OCI-LY7 (cell line): Measurements from ENCODE around the gene IMPA2. TPM values are rescaled to one million over a fixed set of nuclear protein-coding genes. Genes with fewer than 3 reads are reported as not detected.

Experiments used
- BruUV-seq: library from RNA; stranded (reverse); fragments of 400-500 nt; replicated peaks from 2 replicates; lab custom pipeline; 2021; lab: Mats Ljungman, UMichigan
- CTCF ChIA-PET: fragments of 300-600 bp; sonication (Branson Sonifier 250); formaldehyde crosslinking; loops from one replicate; lab custom pipeline; 2022; ENCODE audit warnings: antibody characterized with exemption; ENCODE audit not compliant: unreplicated experiment; lab: Charles Lee
- POLR2A ChIA-PET: fragments of 300-600 bp; sonication (Branson Sonifier 250); formaldehyde crosslinking; loops from one replicate; lab custom pipeline; 2022; ENCODE audit warnings: antibody characterized with exemption; lab: Charles Lee
- DNase-seq: peaks from one replicate; pipeline ENCODE4 v3.0.0-alpha.2; 2015; ENCODE audit warnings: low spot score
- H2AFZ ChIP-seq: fragments of 200-600 bp; sonication (generic), shearing (Covaris generic); 2 replicates; pipeline ENCODE4 v1.6.1; 2014; ENCODE audit warnings: mild to moderate bottlenecking, antibody characterized with exemption, low read length, moderate library complexity
- H3K27ac ChIP-seq: fragments of 200-600 bp; sonication (generic); 2 replicates; pipeline ENCODE4 v1.5.1; 2014; ENCODE audit warnings: mixed run types, low read depth, mild to moderate bottlenecking, moderate library complexity, low read length, inconsistent platforms; ENCODE audit not compliant: poor library complexity, severe bottlenecking
- H3K36me3 ChIP-seq: fragments of 200-600 bp; sonication (generic); 2 replicates; pipeline ENCODE4 v1.6.1; 2014; ENCODE audit warnings: mild to moderate bottlenecking, antibody characterized with exemption, low read length, moderate library complexity, mixed read lengths; ENCODE audit not compliant: insufficient read depth
- H3K4me1 ChIP-seq: fragments of 200-600 bp; sonication (generic); 2 replicates; pipeline ENCODE4 v1.5.1; 2014; ENCODE audit warnings: mild to moderate bottlenecking, low read length; ENCODE audit not compliant: insufficient read depth, poor library complexity, severe bottlenecking
- H3K4me2 ChIP-seq: fragments of 200-600 bp; sonication (generic); 2 replicates; pipeline ENCODE4 v1.6.1; 2014; ENCODE audit warnings: mild to moderate bottlenecking, low read length
- H3K4me3 ChIP-seq: fragments of 200-600 bp; sonication (generic); 2 replicates; pipeline ENCODE4 v1.5.1; 2014; ENCODE audit warnings: mild to moderate bottlenecking, low read depth, low read length; ENCODE audit not compliant: poor library complexity, severe bottlenecking
- H3K79me2 ChIP-seq: fragments of 200-600 bp; sonication (generic); 2 replicates; pipeline ENCODE4 v1.6.1; 2016; ENCODE audit warnings: low read depth, mild to moderate bottlenecking, low read length, moderate library complexity, mixed read lengths; ENCODE audit not compliant: insufficient read depth
- H3K9me2 ChIP-seq: fragments of 200-600 bp; sonication (generic); 2 replicates; pipeline ENCODE4 v1.6.1; 2016; ENCODE audit warnings: mild to moderate bottlenecking, low read length, mixed read lengths; ENCODE audit not compliant: insufficient read depth
- H3K9me3 ChIP-seq: fragments of 200-600 bp; sonication (generic); 2 replicates; pipeline ENCODE4 v1.6.1; 2014; ENCODE audit warnings: mild to moderate bottlenecking, mixed run types, low read length, mixed read lengths
- H4K20me1 ChIP-seq: fragments of 200-600 bp; sonication (generic); 2 replicates; pipeline ENCODE4 v1.6.1; 2014; ENCODE audit warnings: mild to moderate bottlenecking, antibody characterized with exemption, low read length, moderate library complexity, mixed read lengths; ENCODE audit not compliant: insufficient read depth
- CTCF ChIP-seq: fragments of 200-600 bp; sonication (generic); conservative IDR thresholded peaks from 2 replicates; pipeline ENCODE4 v1.5.1; 2014; ENCODE audit warnings: mild to moderate bottlenecking, antibody characterized with exemption, low read length, moderate library complexity, mixed read lengths
- EZH2phosphoT487 ChIP-seq: fragments of 200-600 bp; sonication (generic); IDR thresholded peaks from 2 replicates; pipeline ENCODE4 v1.6.1; 2018; ENCODE audit warnings: low read depth, borderline replicate concordance, mild to moderate bottlenecking, mixed run types, antibody characterized with exemption, low read length, moderate library complexity, mixed read lengths
- intact Hi-C: fragments of 100-400 bp; cut with micrococcal nuclease; formaldehyde crosslinking; loops from one replicate; pipeline ENCODE4 v1.10.0; 2022; ENCODE audit not compliant: unreplicated experiment
- total RNA-seq, 2 experiments: library from RNA; depleted of rRNA in 1 of 2; stranded (reverse); fragments of >200 nt in 1 of 2; shearing (Covaris generic) in 1 of 2; gene quantifications; 2 replicates each; pipeline ENCODE4 v1.2.3, GENCODE V29; 2014 to 2022

The IMPA2 gene
- total RNA-seq, 2 experiments from 2014 or later: 51.9 to 59.0 TPM

GRCh38 chr18:12032786-12033642 lies 51.7 kb downstream of the IMPA2 start:
- no peaks in the 10 kb centered on the region for H3K79me2 ChIP-seq
- no peak overlapping the region for H3K4me3 ChIP-seq
- intact Hi-C loops: no loop called here
- H3K27ac ChIP-seq: no peak overlapping the region
- ChIA-PET CTCF (interaction anchor here (0.6 to 1.5 kb wide), 2 partner anchors 16 to 139 kb away, joined by 3 read pairs; no protein-coding TSS in a partner anchor), POLR2A (interaction anchor here (0.5 to 1.0 kb wide), 2 partner anchors 9 to 53 kb away, joined by 4 to 5 read pairs; no protein-coding TSS in a partner anchor)
- H3K36me3 ChIP-seq: 0 out of 2 replicates have a peak, but pooled peaks cover 4% of the 10 kb centered on the region
- H4K20me1 ChIP-seq: no peaks in the 10 kb centered on the region
- H2AFZ ChIP-seq: no peak overlapping the region
- DNase-seq: no peak
- no peaks in the 10 kb centered on the region for H3K9me3 ChIP-seq
- no TSS peak for BruUV-seq
- H3K4me2 ChIP-seq: no peak overlapping the region
- no peaks in the 10 kb centered on the region for H3K9me2 ChIP-seq
- no peak for TF ChIP-seq EZH2phosphoT487
- TF ChIP-seq CTCF: no peak
- peaks cover 6% of the 10 kb centered on the region for H3K4me1 ChIP-seq

DNA sequence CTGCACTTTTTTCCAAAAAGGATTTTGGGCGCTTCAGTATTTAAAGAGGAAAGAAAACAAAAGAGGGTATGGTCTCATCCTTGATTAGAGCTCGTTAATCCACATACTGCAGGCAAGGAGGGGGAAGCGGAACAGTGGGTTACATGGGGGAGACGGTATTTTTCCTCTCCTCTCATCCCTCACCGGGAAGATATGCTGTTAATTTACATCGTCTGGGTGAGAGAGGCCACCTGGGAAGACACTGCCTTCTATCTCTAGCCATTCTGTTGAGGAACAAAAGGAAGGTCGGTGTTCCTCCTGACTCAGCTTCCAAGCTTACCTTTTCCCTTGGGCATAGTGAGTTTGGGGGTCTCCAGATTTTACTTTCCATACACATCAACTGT lies 52.3 kb downstream of the IMPA2 start:
- 0 out of 2 replicates have a peak, but pooled peaks cover 4% of the 10 kb centered on the region for H3K36me3 ChIP-seq
- CTCF ChIA-PET: interaction anchor here (0.6 to 1.5 kb wide), 2 partner anchors 15 to 140 kb away, joined by 3 read pairs; no protein-coding TSS in a partner anchor
- no peak for DNase-seq
- no peak overlapping the region for H3K27ac ChIP-seq
- H3K9me2 ChIP-seq: no peaks in the 10 kb centered on the region
- H4K20me1 ChIP-seq: no peaks in the 10 kb centered on the region
- BruUV-seq: no TSS peak
- H3K4me3 ChIP-seq: no peak overlapping the region
- intact Hi-C loops: no loop called here
- no peak overlapping the region for H2AFZ ChIP-seq
- TF ChIP-seq EZH2phosphoT487 (no peak), CTCF (no peak)
- H3K4me2 ChIP-seq: no peak overlapping the region
- no peaks in the 10 kb centered on the region for H3K9me3 ChIP-seq
- POLR2A ChIA-PET: interaction anchor here (1.0 kb wide), 1 partner anchor 9 kb away, joined by 4 read pairs; no protein-coding TSS in a partner anchor
- H3K79me2 ChIP-seq: no peaks in the 10 kb centered on the region
- peaks cover 12% of the 10 kb centered on the region for H3K4me1 ChIP-seq
